Uterus (tissue), 2 donors: ENCODE data around the gene VPS4B.

Source experiments
- POLR2A ChIP-seq, 2 donors: fragments of 450-650 bp; IDR thresholded peaks; one replicate each; pipeline ENCODE4 v1.6.1; 2016; ENCODE audit warnings: antibody characterized with exemption in 2 of 2, mild to moderate bottlenecking in 1 of 2, moderate library complexity in 1 of 2
- TF ChIP-seq, protein P1 (sequence below), 4 experiments: fragments of 200-600 bp in 2 of 4; fragments of 450-650 bp in 2 of 4; sonication (generic) in 2 of 4; IDR thresholded peaks; one replicate each; pipeline ENCODE4 v1.5.1; 2016 to 2019; ENCODE audit warnings: antibody characterized with exemption in 4 of 4, mild to moderate bottlenecking in 2 of 4, moderate library complexity in 1 of 4

DNA sequence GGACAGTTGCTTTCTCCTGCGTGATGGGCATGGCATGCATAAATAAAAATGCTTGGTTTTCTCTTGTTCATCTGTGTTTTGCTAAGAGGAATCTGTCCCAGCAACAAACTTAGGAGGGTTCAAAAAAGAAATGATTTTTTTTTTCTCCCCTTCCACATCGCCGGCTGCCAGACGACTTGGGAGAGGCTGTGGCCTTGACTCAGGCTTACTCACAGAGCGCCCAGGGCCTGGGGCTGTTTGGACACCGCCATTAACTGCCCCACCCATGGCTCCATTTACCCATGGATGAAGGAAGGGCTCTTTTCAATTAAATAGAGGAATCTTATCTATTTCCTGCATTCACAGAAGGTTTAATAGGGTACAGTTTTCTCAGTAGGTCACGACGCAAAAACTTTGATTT lies 32.2 kb upstream of the VPS4B start:
- TF ChIP-seq, protein P1, sequence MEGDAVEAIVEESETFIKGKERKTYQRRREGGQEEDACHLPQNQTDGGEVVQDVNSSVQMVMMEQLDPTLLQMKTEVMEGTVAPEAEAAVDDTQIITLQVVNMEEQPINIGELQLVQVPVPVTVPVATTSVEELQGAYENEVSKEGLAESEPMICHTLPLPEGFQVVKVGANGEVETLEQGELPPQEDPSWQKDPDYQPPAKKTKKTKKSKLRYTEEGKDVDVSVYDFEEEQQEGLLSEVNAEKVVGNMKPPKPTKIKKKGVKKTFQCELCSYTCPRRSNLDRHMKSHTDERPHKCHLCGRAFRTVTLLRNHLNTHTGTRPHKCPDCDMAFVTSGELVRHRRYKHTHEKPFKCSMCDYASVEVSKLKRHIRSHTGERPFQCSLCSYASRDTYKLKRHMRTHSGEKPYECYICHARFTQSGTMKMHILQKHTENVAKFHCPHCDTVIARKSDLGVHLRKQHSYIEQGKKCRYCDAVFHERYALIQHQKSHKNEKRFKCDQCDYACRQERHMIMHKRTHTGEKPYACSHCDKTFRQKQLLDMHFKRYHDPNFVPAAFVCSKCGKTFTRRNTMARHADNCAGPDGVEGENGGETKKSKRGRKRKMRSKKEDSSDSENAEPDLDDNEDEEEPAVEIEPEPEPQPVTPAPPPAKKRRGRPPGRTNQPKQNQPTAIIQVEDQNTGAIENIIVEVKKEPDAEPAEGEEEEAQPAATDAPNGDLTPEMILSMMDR (IDR thresholded peaks at IDR 0.05): no peak
- TF ChIP-seq POLR2A (IDR thresholded peaks at IDR 0.05): no peak
